ENCODE measurements around the gene ARPP19. TPM values are rescaled to one million over a fixed set of nuclear protein-coding genes. Genes with fewer than 3 reads are reported as not detected.

Gene ARPP19
- total RNA-seq, 3 donors from 2014 or later, result 64.5 to 201 (median 108) TPM

GRCh38 chr15:52521682-52522081 is 47.1 kb downstream of the ARPP19 start:
- H3K4me1 ChIP-seq (ENCODE audit: low read depth), result no peaks in the 10 kb centered on the region
- ATAC-seq, result no peak
- no peak overlapping the region for H3K4me3 ChIP-seq
- H3K9me3 ChIP-seq, result no peaks in the 10 kb centered on the region
- intact Hi-C loops (cut with DNase I, micrococcal nuclease), result no loop called here
- no peaks in the 10 kb centered on the region for H3K36me3 ChIP-seq (ENCODE audit: low read depth)
- TF ChIP-seq CTCF (IDR thresholded peaks at IDR 0.05), result no peak
- DNase-seq, result no peak

- intact Hi-C loops (cut with DNase I, micrococcal nuclease), result no loop called here
- H3K36me3 ChIP-seq (ENCODE audit: low read depth), result no peaks in the 10 kb centered on the region
- TF ChIP-seq CTCF (IDR thresholded peaks at IDR 0.05), result no peak
- DNase-seq (no peak), ATAC-seq (no peak)
- H3K9me3 ChIP-seq, result no peaks in the 10 kb centered on the region
- no peaks in the 10 kb centered on the region for H3K4me1 ChIP-seq (ENCODE audit: low read depth)
- no peak overlapping the region for H3K4me3 ChIP-seq
These were observed 48.4 kb downstream of the ARPP19 start for GRCh38 chr15:52520421-52520820.

GRCh38 chr15:52518487-52519371 is 50.1 kb downstream of the ARPP19 start:
- no peak overlapping the region for H3K4me3 ChIP-seq
- ATAC-seq, result no peak
- intact Hi-C loops (cut with DNase I, micrococcal nuclease), result no loop called here

GRCh38 chr15:52517014-52517413 is 51.8 kb downstream of the ARPP19 start:
- no peak for TF ChIP-seq CTCF (IDR thresholded peaks at IDR 0.05)
- DNase-seq, result no peak
- no peaks in the 10 kb centered on the region for H3K36me3 ChIP-seq (ENCODE audit: low read depth)
- intact Hi-C loops (cut with DNase I, micrococcal nuclease), result no loop called here
- H3K4me1 ChIP-seq (ENCODE audit: low read depth), result no peaks in the 10 kb centered on the region
- no peak for ATAC-seq
- no peaks in the 10 kb centered on the region for H3K9me3 ChIP-seq
- no peak overlapping the region for H3K4me3 ChIP-seq

More at GRCh38 chr15:52518487-52519371, 50.1 kb downstream of the ARPP19 start:
- Histone ChIP-seq H3K9me3 (no peaks in the 10 kb centered on the region), H3K36me3 (ENCODE audit: low read depth) (no peaks in the 10 kb centered on the region), H3K4me1 (ENCODE audit: low read depth) (no peaks in the 10 kb centered on the region)
- no peak for DNase-seq
- no peak for TF ChIP-seq CTCF (IDR thresholded peaks at IDR 0.05)

GRCh38 chr15:52515343-52515742 is 53.5 kb downstream of the ARPP19 start:
- ATAC-seq (no peak), DNase-seq (no peak)
- intact Hi-C loops (cut with DNase I, micrococcal nuclease), result no loop called here
- Histone ChIP-seq H3K9me3 (no peaks in the 10 kb centered on the region), H3K36me3 (ENCODE audit: low read depth) (no peaks in the 10 kb centered on the region), H3K4me1 (ENCODE audit: low read depth) (no peaks in the 10 kb centered on the region), H3K4me3 (no peak overlapping the region)
- no peak for TF ChIP-seq CTCF (IDR thresholded peaks at IDR 0.05)
